ENCODE measurements around the gene MRPS18A. TPM values are rescaled to one million over a fixed set of nuclear protein-coding genes. Genes with fewer than 3 reads are reported as not detected.

Gene MRPS18A
- total and polyA plus RNA-seq, 2 of the 13 experiments (the other 11 are each of a cell fraction or from before 2014, with no cell fraction given), result 87.8 to 89.1 TPM

DNA sequence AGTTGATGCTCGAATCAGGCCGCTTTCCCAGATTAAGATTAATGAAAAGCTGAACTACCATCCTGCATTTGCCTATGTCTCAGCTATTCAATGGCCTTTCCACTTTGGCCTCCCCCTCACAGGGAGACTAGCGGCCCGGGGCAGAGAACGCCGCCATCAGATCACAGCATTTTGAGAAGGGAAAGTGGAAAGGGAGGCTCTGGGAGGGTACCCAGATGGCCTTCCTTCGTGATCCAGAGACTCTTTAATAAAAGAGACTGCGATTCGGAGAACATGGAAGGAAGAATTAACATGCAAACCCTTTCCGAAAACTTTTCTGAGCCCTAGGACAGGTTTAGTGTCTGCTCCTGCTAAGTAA lies 533 bp downstream of the MRPS18A start (continued):
- TF ChIP-seq ZBTB10 (CRISPR knock-in tag; IDR thresholded peaks at IDR 0.05; ENCODE audit: borderline replicate concordance) (0 out of 2 replicates have a peak, but pooled peaks have one; percentile 27), NAIF1 (CRISPR knock-in tag; IDR thresholded peaks at IDR 0.05; ENCODE audit: borderline replicate concordance) (0 out of 2 replicates have a peak, but pooled peaks have one; percentile 3), PITX1 (CRISPR knock-in tag; IDR thresholded peaks at IDR 0.05) (0 out of 2 replicates have a peak, but pooled peaks have one; percentile 11), ZNF781 (CRISPR knock-in tag; IDR thresholded peaks at IDR 0.05; ENCODE audit: borderline replicate concordance, not compliant biosample characterization) (peak; percentile 76), SMAD3 (CRISPR knock-in tag; IDR thresholded peaks at IDR 0.05) (0 out of 2 replicates have a peak, but pooled peaks have one; percentile 4), THAP7 (CRISPR knock-in tag; IDR thresholded peaks at IDR 0.05) (no peak), ZNF713 (CRISPR knock-in tag; IDR thresholded peaks at IDR 0.05) (no peak), NCOA2 (CRISPR knock-in tag; IDR thresholded peaks at IDR 0.05) (no peak)
- TF ChIP-seq, protein P1, sequence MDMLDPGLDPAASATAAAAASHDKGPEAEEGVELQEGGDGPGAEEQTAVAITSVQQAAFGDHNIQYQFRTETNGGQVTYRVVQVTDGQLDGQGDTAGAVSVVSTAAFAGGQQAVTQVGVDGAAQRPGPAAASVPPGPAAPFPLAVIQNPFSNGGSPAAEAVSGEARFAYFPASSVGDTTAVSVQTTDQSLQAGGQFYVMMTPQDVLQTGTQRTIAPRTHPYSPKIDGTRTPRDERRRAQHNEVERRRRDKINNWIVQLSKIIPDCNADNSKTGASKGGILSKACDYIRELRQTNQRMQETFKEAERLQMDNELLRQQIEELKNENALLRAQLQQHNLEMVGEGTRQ (IDR thresholded peaks at IDR 0.05; ENCODE audit: low read depth, low read length), result no peak
- TF ChIP-seq, protein P1 (CRISPR knock-in tag; IDR thresholded peaks at IDR 0.05; ENCODE audit: borderline replicate concordance), result 0 out of 2 replicates have a peak, but pooled peaks have one; percentile 38

Measured in HepG2 (cell line).